NCI-H128 (cell line): ENCODE data around the gene NHLRC4.

ENCODE experiments used
- DNase-seq: peaks from one replicate; lab custom pipeline; 2025; ENCODE audit not compliant: unreplicated experiment; lab: John Stamatoyannopoulos, UW

NHLRC4 gene

DNA sequence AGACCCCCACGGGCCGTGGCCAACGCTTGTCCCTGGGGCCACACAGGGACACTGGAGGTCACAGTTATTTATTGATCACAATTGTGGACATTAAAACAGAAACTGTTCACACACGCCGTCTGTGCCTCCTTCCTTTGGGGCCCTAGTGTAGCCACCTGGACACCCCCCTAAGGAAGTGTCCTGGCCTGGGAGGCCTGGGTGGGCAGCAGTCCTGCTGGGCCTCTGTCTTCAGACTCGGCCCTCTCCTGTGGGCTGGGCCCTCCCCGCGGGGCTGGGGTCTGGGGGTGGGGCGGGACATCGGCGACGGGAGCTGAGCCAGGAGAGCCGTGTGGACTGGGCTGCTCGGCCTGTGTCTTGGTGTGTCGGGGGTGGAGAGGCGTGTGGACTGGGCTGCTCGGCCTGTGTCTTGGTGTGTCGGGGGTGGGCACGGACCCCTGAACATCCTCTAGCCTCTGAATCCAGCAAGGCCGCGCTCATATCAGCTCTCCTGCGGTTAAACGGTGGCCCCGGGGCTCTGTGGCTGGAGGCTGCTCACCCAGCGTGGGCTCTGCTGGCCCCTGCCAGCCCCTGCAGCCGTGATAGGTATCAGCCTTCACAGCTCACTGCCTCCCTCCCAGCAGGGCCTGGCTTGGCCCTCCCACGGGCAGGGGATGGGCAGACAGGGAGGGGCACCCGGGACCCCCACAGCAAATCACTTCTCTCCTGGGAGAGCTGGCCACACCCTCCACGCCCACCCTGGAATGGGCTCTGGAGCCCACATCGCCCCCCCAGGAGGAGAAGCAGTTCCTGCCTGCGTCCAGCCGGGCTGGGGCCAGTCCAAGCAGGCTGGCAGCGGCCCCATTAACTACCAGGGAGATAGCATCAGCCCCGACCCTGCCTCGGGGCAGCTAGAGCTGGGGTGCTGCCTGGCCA lies 1.1 kb upstream of the NHLRC4 start:
- DNase-seq, result no peak

DNA sequence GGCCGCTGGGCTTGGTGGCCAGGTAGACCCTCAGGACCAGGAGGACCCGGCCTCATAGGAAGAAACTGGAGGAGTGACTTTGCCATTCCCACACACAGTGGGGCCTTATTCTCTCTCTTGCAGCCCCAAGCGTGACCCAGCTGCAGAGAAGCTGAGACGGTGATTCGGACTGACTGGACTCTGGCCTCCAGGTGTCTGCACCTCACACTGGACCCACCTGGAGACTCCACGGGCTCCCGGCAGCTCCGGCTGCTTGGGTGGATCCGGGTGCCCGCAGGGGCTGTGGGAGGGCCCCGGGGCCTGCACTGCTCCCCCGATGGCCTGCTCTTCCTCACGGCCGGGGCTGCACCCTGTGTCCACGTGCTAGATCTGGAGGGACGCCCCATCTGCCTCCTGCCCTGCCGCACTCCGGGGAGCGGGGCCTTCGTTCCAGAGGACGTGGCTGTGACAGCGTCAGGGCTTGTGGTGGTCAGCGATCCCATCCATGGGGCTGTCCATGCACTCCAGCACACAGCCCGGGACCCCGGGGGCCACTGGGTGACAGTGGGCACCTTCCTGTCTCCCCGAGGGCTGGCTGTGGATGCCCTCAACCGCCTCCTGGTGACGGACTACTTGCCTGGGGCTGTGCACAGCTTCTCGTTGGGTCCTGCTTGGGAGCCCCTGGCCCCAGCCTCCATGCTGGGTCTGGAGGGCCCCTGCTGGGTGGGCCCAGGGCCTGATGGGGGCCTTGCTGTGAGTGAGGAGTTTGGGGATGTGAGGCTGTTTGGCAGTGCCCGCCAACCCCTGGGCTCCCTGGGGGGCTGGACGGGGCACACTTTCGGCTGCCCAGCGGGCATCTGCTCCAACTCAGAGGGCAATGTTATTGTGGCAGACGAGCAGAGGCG lies 810 bp downstream of the NHLRC4 start:
- DNase-seq, result no peak

DNA sequence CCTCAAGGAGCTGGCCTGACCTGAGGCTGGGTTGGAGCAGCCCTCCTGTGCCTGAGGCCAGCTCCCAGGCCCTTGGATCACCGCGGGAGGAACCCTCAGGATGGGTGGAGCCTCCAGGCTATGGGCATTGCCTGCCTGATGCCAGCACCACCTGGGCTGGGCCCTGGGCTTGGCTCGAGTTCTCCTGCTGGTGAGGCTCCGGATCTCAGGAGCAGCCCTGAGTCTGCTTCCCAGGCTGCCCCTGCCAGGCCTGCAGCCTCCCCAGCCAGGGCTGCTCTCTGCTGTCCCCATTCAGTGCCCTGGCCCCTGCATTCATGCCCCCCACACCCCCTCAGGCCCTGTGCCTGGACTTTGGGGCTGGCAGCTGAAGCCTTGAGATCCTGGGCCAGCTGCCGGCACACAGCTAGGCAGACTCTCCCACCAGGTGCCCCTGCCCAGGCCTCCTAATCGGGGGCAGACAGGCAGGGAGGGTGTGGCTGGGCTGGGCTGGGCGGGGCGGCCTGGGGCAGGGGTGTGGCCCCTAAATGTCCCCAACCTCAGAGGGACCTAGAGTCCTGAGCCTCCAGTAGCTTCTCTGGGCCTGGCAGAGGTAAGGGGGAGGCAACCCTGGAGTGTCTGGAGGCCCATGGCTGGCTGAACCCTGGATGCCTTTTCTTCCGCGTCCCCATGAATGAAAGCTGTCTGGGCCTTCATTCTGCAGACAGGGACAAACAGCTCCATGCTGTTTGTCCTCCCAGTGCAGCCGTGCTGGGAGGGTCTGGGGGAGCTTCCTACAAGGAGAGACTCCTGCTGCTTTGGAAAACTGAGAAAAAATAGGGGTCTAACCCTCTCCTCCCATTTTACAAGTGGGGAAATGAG lies 1.8 kb downstream of the NHLRC4 start:
- DNase-seq, result no peak

DNA sequence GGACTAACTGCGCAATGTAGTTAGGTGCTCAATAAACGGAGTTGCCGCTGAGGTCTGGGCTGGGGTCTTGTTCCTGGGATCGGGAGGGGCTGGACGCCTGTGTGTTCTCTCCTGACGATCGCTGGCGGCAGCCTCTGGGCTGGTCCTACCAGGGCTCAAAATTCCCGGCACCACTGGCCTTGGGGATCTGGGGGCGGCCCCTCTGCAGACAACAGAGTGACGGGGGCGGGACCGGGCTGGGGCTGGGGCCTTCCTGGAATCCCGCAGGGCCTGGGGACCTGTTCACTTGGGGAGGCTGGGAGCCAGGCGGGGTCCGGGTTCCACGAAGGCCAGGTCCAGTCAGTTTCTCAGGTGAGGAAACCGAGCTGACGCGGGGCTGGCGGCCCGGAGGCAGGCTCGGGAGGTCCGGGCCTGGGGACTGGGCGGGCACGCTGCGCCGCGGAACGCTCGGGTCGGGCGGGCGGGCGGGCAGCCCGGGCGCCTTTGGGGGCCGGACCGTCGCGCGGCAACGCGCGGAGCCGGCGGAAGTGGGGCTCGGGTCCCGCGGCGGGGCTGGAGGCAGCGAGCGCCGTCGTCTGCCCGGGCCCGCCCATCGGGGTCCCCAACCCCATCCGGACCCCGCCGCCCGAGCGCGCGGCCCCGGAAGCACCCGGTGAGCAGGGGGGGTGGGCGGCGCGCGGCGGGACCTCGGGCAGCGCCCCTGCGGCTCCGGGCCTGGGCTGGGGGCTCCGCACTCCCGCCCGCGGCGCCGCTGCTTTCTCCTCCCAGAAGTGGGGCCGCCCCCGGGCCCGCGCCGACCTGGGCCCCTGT lies 2.8 kb downstream of the NHLRC4 start, which contains the start of gene PIGQ:
PIGQ (plus strand) TSS at position 524 of the 810 bp plus-strand sequence. CDS start 4,107 bp downstream, outside the sequence.
- DNase-seq, result no peak

DNA sequence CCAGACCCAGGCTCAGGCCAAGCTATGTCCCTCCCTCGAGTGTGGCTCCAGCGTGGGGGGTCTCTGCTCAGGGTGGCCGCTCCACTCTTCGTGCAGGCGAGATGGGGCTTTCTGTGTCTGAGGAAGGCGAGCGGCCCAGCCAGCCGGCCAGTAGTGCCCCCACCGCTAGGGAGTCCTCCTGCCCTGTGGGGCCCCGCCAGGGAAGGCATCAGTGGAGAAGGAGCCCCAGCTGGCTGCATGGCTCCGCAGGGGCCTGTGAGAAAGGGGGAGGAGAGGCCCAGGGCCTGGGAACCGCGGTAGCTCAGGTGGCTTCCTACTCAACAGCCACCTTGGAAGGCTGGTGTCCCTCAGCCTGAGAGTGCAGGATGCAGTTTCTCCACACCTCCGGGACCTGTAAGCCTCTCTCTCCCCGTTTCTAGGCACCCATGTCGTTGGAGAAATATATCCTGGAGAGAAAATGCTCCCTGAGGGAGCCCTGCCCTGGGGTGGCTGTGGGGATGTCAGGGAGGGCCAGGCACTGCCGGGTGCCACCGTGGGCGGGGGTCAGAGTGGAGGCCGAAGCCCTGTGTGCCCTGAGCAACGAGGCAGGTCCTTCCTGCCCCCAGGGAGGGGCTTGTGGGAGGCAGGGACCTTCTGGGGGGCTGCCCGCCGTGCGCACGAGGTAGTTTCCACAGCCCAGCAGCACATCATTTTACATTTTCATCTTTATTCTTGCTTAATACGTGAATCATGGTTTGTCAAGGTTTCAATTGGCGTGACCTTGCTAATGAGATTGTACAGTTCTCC lies 6.3 kb downstream of the NHLRC4 start:
- no peak for DNase-seq

DNA sequence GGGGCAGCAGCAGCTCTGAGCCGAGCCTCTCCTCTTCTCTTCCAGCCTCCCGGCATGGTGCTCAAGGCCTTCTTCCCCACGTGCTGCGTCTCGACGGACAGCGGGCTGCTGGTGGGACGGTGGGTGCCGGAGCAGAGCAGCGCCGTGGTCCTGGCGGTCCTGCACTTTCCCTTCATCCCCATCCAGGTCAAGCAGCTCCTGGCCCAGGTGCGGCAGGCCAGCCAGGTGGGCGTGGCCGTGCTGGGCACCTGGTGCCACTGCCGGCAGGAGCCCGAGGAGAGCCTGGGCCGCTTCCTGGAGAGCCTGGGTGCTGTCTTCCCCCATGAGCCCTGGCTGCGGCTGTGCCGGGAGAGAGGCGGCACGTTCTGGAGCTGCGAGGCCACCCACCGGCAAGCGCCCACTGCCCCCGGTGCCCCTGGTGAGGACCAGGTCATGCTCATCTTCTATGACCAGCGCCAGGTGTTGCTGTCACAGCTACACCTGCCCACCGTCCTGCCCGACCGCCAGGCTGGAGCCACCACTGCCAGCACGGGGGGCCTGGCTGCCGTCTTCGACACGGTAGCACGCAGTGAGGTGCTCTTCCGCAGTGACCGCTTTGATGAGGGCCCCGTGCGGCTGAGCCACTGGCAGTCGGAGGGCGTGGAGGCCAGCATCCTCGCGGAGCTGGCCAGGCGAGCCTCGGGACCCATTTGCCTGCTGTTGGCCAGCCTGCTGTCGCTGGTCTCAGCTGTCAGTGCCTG lies 7.4 kb downstream of the NHLRC4 start:
- no peak for DNase-seq

DNA sequence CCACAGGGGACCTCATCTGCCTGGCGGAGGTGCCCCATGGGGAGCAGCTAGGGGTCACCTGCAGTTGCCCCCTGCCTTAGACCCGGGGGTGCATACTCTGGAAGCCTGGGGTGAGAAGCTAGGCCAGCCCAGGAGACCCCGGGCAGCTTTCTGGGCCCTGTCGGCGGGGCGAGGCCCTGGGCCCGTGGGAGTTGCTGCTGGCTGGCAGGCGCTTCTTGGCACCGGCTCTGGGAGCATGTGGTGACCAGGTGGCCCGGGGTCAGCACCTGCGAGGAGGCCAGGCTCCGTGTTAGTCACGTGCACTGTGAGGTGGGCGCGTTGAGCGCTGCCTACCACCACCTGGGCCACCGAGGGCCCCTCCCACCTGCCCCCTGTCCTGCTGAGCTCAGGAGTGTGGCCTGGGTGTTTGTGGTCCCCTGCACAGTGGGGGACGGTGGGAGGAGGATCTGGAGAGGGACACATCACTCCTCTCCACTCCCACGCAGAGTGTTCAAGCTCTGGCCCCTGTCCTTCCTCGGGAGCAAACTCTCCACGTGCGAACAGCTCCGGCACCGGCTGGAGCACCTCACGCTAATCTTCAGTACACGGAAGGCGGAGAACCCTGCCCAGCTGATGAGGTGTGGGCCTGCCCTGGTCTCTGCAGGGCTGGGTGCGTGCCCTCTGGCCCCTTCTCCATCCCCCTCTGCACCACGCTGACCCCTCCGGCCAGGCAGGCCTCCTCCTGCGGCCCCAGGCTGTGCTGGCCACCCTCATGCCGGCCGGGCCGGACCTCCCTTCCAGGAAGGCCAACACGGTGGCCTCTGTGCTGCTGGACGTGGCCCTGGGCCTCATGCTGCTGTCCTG lies 8.8 kb downstream of the NHLRC4 start:
- no peak for DNase-seq

DNA sequence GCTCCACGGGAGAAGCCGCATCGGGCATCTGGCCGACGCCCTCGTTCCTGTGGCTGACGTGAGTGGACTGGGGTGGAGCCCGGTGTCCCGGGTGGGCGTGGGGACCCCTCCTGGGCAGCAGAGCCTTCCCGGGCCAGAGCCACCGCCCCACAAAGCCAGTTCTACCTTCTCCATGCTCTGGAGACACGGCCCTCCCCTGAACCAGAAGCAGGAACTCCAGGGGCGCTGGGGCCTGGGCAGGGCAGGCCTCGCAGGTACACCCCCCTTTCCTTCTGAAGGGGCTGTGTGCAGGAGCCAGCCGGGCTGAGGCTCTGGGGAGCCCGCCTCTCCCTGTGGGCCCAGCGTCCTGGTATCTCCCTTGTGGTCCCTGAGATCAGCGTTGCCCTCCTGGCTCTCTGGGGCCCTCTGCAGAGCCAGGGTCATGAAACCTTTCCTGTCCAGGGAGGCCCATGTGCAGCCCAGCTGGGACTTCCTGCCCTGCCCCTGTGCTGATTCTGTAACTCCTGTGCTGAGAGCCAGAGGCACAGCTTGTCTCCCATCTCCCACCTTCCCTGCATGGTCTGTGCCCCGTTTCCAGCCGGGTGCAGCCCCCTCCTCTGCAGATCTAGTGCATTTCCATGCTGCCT lies 9.5 kb downstream of the NHLRC4 start:
- DNase-seq, result no peak

DNA sequence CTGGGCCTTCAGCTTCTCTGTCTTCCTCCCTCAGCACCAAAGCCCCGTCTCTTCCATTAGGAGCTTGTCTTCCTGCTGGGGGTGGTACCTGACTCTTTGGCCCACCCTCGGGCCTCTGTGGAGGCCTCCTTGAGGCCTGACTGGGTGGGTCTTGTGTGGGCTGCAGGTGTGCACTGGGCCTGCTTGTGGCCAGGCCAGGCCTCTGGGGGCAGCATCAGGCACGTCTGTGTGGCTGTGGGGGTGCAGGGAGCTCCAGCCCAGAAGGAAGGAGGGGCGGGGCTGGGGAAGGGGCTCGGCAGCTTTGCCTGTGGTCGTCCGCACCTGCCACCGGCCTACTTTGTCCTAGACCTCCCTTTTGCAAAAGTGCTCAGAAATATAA lies 10.0 kb downstream of the NHLRC4 start:
- no peak for DNase-seq

DNA sequence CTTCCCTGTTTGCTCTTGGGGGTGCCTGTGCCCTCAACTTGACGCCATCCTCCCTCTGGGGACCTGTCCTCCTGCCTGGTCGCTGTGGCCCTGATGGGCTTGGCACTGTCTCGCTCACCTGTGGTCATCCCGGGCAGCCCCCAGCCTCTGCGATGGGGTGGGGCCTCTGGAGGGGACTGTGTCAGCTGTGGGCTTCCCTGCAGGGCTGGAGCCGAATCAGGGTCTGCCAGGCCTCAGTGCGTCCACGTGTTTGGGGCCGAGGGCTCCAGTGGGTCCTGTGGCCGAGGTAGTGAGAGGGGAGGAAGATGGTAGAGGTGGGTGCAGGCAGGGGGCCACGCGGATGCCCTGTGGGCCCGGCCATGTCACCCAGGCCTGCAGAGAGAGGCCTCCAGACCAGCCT lies 11.0 kb downstream of the NHLRC4 start:
- no peak for DNase-seq

DNA sequence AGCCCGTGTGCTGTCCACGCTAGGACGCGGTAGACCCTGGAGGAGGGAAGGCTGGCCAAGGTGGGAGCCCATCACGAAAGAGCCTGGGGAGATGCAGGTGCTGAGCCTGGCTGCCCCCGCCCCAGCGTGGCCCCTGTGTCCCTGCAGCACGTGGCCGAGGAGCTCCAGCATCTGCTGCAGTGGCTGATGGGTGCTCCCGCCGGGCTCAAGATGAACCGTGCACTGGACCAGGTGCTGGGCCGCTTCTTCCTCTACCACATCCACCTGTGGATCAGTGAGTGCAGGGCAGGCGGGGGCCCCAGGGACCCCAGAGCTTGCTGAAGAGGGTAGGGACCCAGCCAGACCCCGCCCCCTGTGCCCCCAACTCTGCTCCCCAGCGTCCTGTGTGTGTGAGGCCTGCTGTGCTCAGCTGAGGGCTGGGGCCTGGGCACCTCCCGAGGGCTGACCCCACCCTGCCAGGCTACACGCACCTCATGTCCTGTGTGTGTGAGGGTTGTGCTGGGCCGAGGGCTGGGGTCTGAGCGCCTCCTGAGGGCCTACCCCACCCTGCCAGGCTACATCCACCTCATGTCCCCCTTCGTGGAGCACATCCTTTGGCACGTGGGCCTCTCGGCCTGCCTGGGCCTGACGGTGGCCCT lies 11.5 kb downstream of the NHLRC4 start:
- DNase-seq, result no peak

DNA sequence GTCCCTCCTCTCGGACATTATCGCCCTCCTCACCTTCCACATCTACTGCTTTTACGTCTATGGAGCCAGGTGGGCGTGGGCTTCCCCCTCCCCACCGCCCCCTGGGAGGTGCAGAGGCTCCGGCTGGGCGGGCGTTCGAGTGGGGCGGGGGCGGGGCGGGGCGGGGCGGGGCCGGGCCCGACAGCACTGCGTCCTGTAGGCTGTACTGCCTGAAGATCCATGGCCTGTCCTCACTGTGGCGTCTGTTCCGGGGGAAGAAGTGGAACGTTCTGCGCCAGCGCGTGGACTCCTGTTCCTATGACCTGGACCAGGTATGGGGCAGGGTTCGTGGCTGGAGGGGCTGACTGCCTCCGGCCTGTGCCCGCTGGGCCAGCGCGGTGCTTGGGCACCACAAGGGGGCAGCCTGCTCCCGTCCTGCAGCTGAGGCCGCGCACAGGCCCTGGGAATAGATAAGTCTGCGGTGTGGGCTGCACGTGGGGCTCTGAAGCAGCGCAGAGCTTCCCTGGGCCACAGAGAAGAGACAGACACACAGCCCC lies 12.1 kb downstream of the NHLRC4 start:
- DNase-seq, result no peak

DNA sequence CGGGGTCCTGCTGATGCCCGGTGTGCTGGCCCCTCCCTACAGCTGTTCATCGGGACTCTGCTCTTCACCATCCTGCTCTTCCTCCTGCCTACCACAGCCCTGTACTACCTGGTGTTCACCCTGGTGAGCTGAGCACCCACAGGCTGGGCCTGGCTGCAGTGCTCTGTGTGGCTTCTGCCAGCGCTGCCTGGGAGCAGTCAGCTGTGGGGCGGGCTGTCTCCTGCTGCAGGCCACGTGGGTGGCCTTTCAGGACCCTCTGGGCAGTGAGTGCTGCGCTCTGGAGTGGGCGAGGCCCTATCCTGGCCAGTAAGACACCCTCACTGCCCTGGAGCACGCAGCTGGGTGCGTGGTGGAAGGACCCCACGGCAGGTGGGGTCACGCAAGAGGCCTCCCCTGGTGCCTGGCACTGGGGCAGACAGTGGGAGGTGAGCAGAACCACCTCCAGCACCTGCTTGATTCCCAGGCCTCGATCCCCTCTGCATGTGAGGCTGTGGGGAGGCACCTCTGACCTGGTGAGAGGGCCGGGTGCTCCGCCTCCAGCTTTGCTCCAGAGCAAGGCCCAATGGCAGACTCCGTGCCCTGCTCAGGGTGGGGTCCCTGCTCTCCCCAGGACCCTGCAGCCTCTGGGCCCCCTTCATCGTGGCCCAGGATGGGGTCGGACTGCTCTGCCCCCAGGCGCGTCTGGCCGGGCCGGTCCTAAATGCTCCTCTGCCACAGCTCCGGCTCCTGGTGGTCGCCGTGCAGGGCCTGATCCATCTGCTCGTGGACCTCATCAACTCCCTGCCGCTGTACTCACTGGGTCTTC lies 13.5 kb downstream of the NHLRC4 start:
- no peak for DNase-seq

DNA sequence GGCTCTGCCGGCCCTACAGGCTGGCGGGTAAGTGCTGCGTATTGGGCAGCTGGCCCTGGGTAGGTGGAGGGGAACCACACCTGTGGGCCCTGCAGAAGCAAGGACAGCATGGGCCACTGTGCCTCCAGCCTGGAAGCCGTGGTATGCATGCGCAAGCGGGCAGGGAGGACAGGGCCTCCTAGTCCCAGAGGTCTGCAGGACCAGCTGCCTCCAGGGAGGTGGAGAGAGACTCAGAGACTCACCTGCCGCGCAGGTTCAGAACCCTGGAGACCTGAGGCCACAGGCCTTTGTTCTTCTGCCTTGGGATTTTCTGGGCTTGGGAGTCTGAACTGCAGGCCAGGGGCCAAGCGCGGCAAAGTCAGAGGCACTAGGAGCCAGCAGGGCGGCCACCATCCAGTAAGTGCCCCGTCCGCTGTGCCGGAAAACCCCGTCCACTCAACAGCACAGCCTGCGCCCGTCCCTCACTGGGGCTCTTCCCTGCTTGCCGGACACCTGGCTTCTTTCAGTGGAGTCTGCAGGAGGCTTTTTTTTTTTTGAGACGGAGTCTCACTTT lies 14.2 kb downstream of the NHLRC4 start:
- no peak for DNase-seq

DNA sequence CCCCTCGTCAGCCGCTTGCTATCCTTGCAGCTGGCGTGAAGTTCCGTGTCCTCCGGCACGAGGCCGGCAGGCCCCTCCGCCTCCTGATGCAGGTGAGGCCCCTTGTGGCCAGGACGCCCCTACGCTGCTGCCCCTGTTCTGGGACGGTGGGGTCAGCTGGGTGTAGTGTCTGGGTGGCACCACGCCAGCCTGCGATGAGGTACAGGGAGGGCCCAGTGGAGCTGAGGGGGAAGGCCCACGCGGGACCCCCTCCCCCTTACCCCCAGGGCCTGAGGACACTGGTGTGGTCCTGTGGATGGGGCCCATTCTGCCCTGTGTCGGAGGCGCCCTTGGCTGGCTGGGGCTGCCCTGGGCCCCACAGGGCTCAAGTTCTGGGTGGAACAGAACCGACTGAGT lies 15.4 kb downstream of the NHLRC4 start:
- DNase-seq, result no peak
